Central memory CD4-positive, alpha-beta T cell (primary cell): Measurements from ENCODE around the gene FAM163B.
"Not testable (repeated sequence)": the region's sequence is repeated elsewhere in the genome, so short reads cannot be mapped to it uniquely, and the experiment has no call there.

Source experiments
- DNase-seq: peaks from one replicate; pipeline ENCODE4 v3.0.0; 2022

The FAM163B gene

DNA sequence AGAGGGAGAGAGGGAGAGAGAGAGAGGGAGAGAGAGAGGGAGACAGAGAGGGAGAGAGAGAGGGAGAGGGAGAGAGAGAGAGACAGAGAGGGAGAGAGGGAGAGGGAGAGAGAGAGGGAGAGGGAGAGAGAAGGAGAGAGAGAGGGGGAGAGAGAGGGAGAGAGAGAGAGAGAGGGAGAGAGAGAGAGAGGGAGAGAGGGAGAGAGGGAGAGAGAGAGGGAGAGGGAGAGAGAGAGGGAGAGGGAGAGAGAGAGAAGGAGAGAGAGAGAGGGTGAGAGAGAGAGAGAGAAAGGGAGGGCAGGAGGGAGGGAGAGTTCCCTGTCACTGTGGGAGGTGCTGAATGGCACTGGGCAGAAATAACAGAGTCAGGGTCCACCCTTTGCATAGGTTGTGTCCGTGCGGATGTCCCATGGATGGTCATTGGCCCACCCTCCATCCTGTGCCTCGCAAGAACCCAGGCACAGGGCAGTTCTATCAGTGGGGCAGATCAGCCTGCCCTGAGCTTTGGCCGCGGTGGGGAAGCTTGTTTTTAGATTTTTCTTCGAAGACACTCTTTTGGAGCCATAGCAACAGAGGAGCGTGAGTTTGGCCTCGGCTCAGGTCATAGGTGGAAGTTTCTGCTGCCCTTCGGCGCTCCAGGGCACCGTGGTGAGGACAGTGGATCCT lies 44.6 kb downstream of the FAM163B start:
- no peak for DNase-seq

DNA sequence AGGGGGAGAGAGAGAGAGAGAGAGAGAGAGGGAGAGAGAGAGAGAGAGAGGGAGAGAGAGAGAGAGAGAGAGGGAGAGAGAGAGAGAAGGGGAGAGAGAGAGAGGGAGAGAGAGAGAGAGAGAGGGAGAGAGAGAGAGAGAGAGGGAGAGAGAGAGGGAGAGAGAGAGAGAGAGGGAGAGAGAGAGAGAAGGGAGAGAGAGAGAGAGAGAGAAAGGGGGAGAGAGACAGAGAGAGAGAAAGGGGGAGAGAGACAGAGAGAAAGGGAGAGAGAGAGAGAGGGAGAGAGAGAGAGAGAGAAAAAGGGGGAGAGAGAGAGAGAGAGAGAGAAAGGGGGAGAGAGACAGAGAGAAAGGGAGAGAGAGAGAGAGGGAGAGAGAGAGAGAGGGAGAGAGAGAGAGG lies 45.4 kb downstream of the FAM163B start:
- DNase-seq, result not testable (repeated sequence)

DNA sequence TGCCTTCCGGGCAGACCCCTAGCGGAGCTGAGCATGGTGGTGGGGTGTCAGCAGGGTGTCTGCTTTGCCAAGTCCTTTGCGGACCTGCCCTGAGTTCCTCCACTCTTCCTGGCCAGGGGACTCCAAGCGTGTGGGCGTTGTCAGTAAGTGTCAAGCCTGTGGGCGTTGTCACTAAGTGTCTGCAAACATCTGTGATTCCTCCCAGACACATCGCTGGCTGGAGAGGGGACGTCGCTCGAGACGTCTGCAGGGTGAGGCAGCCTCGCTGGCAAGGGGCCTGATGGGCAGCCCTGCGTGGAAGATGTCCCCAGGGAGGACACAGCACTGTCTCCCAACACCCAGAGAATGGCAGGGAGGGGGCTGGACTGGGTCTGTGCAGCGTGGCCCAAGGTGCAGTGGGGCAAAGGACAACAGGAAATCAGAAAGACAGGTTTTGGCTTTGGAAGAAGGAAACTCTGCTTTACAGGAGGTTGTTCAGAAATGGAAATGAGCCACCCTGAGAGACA lies 45.8 kb downstream of the FAM163B start:
- DNase-seq, result no peak

DNA sequence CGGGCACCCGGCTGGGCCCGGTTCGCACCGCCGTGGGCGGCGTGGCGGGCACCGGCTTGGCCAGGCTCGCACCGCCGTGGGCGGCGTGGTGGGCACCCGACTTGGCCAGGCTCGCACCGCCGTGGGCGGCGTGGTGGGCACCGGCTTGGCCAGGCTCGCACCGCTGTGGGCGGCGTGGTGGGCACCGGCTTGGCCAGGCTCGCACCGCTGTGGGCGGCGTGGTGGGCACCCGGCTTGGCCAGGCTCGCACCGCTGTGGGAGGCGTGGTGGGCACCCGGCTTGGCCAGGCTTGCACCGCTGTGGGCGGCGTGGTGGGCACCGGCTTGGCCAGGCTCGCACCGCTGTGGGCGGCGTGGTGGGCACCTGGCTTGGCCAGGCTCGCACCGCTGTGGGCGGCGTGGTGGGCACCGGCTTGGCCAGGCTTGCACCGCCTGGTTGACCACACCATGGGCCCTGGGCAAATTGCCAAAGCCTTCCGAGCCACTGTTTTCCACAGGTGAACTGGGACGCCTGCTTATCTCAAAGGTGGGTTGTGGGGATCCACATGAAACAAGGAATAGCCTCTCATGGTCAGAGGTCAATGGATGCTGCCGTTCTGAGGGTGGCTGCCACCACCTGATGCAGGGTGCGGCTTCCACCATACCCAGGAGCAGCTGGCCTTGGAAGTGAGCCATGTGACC lies 46.4 kb downstream of the FAM163B start:
- no peak for DNase-seq

DNA sequence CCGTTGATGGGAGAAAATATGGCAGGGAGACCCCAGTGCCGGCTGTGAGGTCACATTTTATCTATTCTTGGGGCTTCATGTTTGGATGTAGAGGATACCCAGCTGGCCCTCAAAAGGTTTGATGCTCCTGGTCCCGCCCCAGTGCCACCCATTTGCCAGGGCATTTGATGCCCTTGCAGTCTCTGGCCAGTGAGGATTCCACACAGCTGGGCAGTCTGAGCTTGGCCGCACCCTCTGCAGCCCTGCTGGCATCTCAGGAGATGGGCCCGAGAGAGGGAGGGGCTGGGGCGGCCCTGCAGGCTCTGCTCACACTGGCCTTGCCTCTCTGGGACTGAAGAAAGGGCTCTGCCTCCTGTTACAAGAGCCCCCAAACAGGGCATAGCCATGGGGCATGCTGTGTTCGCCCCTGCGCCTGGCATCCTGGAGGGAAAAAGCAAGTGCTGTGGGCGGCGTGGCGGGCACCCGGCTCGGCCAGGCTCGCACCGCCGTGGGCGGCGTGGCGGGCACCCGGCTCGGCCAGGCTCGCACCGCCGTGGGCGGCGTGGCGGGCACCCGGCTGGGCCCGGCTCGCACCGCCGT lies 47.1 kb downstream of the FAM163B start:
- DNase-seq, result no peak

DNA sequence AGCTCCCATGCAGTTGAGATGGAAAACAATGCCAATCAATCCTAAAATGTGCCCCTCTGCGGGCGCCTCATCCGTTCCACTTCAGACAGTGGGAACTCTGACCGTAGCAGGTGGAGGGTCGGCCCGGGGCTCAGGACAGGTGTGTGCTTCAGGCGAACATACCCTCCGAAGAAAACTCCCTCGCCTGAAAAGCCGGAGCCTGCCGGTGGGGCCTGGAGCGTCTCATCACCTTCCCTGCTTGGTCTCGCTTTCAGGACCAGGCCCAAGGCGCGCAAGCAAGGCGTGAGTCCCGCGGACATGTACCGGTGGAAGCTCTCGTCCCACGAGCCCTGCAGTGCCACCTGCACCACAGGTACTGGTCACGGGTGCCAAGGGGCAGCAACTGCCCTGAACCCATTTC lies 48.2 kb downstream of the FAM163B start:
- DNase-seq, result no peak

DNA sequence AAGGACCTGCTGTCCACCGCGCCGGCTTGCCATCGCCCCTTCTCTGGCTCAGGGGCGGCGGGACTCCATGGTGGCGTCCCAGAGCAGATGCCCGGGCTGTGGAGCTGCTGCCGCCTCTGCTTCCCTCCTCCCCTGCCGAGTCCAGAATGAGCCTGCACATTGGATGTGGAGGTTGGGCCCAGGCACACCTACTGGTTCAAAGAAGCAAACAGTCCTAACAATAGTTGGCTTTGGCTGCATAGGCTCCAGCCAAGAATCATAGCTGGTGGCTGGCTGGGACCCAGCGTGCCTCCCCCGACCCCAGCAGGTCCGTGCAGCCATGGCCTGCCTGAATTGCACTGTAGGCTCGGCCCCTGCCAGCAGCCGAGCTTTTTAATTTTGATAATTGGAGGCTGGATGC lies 48.9 kb downstream of the FAM163B start:
- DNase-seq, result no peak

DNA sequence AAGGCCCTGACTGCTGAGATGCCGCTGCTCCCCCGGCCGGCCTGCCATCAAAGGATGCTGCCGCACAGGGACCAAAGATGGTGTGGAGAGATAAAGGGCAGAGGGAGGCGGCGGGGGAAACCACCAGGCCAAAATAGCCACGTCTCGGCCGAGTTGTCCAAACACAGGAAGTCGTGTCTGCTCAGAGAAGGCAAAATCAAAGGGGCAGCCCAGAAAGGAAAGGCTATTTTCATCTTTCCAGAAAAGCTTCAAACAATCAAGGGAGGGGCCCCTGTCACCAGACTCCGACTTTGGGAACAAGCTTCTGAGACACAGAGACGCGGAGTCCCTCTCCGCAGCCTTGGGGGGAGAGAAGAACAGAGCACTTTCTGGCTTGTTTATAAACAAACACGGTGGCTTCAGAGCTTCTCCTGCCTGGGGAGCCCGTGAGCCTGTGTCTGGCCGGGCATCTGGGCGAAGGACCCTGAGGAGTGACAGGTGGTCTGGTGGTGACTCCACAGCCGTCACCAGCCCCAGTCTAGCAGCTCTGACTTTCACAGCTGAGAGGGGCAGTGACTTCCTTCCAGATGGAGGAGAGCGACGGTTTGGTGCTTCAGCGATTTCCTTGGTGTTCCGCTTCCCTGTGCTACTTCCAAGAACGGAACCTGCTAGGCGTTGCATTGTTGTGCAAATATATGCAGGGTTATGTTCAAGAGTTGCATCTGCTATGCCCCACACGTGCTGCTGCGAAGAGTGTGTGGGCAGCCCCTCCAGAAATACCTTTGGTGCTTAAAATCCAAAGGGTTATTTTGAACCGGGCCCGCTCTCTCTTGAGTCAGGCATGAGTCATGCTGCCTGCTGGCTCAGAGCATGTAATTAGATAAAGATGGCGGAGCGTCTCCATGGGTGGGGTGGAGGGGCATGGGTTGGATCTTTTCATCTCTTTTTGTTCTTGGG lies 50.7 kb downstream of the FAM163B start:
- no peak for DNase-seq

DNA sequence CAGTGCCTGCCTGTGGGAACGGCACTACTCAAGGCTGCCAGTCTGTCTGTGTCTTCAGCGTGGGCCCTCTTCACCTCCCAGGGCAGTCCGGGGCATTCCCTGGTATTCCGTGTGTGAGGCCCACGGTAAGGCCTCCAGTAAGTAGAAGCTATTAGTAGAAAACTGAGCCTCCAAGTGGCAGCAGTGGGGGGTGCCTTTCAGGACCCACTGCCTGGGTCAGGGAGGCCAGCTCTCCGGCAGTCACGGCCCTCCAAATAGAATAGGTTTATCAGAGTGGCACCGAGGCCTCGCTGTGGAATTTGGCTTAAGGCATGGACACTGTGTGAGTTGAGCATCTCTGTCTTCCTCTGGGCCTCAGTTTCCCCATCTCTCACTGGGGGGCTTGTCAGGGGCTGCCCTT lies 51.6 kb downstream of the FAM163B start:
- DNase-seq, result no peak

DNA sequence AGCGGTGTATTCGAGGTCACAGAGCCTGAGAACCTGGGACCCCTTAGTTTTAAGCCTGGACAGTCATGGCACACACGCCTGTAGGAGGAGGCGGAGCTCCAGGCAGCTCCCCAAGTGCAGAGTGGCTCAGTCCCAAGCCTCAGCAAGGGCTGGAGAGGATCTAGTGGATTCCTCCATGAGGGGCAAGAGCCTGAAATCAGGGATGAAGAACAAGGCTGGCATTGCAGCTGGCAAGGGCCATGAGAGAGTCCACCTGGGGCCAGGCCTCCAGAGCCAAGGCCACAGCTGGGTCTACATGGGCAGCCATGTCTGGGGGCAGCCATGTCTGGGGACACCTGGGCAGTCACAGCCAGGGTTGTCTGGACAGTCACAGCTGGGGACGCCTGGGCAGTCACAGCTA lies 52.8 kb downstream of the FAM163B start:
- DNase-seq, result no peak

DNA sequence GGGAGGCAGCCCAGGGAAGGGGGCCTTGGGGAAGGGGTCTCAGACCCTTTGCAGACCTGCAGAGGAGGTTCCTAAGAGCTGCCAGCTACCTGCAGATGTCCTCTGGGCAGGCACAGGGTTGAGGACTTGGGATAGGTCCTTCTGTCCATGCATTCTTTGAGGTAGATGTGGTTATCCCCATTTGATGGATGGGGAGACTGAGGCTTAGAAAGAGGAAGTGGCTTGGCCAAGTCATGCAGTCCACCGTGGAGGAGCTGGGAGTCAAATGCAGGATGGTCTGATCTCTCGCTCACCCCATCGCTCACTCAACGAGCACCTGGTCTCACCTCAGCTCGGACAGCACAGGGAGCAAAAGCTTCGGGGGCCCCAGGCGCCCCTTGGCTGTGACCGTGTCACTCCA lies 54.5 kb downstream of the FAM163B start:
- DNase-seq, result no peak

DNA sequence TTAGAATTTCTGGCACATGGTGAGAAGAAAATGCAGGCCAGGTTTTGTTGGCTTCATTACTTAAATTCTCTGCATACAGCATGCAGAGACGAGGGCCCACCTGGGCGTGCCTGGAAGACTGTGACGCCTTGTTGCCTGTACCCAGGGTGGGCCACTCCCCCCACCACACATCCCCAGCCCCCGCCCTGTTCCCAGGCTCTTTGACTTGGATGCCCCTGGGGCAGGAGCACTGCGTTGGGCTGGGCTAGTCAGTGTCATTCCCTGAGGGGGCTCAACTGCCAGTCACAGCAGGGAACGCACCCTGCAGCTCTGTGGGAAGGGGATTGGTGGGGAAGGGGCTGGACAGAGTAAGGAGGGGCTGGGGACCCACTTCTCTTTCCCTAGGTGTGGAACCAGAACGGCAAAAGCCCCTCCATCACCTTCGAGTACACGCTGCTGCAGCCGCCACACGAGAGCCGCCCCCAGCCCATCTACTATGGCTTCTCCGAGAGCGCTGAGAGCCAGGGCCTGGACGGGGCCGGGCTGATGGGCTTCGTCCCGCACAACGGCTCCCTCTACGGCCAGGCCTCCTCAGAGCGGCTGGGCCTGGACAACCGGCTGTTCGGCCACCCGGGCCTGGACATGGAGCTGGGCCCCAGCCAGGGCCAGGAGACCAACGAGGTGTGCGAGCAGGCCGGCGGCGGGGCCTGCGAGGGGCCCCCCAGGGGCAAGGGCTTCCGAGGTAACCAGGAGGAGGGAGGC lies 55.0 kb downstream of the FAM163B start:
- DNase-seq, result no peak

DNA sequence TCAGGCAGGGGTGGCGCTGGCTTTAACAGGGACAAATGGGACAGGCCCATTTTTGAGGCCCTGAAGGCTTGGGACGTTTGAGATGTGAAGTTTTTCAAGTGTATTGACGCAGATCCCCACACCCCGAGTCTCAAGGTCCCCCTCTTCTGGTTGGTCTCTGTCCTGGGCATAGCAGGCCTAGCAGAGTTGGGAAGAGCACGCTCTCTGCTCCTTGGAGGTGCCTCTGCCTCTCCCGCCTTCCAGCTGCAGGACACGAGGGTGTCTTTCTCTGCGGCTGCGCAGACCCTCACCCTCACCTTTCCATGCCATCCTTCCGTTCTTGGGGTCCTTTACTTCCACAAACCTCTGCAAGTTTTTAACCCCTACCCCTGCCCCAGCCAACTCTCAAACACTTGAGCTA lies 56.1 kb downstream of the FAM163B start:
- no peak for DNase-seq

DNA sequence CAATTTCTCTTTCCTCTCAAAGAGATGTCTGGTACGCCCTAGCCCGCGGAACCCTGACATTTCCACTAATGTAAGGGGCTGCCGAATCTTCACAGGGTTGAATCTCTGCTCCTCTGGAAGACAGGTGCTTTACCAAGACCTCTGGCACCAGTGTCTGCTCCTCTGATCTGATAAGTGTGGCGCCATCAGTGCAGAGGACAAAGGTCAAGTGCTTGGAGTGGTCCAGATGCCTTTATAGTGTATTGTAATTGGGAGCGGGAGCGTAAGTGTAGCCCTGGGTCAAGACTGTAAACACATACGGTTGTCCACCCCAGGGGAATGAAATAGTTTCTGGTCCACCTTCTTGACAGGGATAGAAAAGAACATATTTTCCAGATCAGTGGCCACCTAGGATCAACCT lies 57.0 kb downstream of the FAM163B start:
- DNase-seq, result no peak

DNA sequence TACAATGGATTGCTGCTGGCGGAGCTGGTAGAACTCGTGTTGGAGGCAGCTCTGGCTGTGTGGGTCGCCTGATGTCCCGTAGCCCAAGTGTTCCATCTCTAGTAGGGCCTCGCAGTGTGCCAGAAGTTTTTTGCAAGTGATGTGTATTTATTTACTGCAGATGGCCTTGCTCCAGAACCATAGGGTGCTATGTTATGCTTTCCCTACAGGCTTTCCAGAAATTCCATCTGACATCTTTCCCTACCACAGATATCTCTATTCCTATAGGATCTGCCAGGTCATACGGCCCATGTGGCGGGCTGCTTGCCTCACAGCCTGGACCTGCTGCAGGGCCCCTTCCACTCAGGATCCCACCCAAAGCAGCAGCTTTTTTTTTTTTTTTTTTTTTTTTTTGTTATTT lies 57.7 kb downstream of the FAM163B start:
- DNase-seq, result no peak

DNA sequence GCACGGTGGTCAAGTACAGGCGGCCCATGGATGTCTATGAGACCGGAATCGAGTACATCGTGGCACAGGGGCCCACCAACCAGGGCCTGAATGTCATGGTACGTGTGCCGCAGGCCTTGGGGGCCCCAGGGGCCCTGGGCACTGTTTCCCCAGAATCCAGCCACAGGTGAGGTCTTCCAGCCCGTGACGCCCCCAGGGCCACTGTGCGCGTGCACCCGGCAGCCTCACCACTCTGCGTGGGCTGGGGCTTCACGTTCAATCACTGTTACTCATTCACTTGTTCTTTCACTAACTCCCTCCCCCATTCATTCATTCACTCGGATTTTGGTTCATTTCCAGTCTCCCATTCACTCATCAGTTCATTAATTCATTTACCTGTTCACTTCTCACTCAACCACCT lies 62.1 kb downstream of the FAM163B start:
- DNase-seq, result no peak

DNA sequence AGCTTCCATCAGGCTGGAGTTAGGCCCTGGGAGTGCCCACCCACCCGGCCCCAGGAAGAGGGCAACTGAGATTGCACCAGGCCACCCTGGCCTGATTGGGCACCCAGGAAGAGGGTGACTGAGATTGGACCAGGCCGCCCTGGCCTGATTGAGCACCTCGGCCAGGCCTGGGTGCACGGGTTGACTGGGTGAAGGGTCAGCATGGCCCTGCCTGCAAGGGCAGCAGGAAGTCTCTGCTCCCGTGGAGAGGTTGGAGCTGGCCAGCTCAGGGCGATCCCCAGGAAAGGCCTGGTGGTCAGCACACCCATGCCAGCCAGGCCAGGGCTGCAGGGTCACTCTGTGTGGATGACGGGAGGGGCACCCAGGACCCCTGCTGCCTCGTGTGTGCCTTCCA lies 62.9 kb downstream of the FAM163B start:
- DNase-seq, result no peak

DNA sequence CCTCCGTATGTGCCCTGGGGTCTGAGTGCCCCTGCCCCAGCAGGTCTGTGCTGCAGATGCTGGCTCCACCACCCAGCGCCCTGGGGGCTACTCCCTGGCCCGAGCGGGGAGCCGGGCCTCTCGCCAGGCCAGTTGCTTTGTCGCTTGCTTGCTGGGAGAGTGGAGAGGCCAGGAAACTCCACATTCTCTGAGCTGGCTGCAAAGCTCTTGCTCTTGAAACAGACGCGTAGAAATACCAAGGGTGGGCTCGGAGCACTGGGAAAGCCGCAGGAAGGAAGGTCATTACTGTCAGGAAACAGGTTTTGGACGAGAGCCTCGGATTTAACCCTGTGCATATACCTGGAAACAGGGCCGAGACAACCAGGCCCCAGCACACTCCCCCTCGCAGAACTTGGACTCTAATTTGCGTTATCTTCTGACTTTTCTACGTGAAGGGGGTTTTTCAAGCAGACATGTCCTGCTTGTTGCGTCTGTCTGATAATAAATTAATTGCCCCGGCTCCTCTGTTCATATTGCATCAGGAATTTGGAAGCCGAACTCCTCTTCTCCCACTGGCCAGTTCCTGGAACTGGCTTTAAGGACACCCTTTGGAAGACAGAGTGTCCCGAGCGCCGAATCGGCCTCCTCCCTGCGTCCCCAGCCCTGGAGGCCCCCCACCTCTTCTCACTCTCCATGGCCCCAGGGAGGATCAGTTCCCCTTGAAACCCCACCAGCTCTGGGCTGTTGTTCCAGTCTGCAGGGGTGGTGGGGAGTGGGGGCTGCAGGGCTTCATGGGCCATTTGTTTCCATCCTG lies 63.5 kb downstream of the FAM163B start:
- no peak for DNase-seq

DNA sequence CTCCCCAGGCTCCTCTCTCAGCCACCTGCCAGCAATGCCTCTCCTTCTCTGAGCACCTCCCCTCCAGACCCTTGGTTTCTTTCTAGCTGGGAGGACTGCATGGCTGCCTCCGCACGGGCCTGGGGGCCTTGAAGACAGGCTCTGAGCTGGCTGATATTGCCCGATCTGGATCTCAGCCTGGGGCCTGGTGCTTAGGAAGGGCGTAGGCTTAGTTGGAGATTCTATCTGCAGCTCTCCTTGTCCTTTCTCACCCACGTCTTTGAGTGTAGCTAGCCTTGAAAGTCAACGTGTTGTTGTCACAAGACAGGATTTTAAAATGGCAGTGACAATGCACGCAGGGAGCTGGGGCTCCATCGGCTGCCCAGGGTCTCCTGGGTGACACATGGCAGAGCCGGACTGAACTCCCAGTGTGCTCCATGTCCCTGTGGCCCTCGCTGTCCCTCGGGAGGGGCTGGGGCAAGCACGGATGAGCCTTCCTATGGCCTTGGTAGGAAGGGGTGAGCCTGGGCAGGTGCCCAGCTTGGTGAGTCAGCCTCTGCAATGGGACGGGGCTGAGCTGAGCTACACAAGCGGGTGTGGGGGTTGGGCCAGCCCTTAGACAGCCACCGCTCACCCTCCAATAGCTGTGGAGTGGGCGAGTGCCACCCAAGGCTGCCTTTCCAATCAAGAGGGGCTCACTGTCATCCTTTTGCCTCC lies 65.3 kb downstream of the FAM163B start:
- DNase-seq, result no peak

DNA sequence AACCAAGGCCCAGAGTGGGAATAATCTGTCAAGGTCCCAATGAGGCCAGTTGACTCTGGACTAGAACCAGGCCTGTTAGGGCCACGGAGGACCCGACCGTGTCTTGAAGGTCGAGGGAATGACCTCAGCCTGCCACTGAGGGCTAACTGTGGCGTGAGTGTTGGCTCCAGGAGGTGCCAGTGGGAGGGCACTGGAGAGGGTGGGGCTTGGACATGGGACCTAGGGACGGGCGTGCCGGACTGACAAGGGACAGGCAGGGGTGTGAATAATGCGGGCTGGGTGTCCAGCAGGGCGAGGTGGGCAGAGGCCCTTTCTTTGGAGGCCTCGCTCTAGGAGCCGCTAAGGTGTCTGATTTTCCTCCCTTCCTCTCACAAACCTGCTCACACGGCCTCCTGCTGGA lies 67.2 kb downstream of the FAM163B start:
- DNase-seq, result no peak

DNA sequence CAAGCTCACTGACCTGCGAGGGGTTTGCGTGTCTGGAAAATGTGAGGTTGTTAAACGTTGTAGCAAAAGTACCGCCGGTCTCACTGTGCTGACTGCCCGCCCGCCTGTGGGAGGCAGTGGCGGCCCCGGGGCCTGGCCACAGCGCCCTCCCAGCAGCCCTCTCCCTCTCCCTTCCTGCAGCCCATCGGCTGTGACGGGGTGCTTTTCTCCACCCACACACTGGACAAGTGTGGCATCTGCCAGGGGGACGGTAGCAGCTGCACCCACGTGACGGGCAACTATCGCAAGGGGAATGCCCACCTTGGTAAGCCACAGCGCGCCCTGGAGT lies 68.5 kb downstream of the FAM163B start:
- no peak for DNase-seq
